Measurements from ENCODE around the gene RHEB. TPM values are rescaled to one million over a fixed set of nuclear protein-coding genes. Genes with fewer than 3 reads are reported as not detected.

Gene RHEB
- total and polyA plus RNA-seq, 2 of the 13 experiments (the other 11 are each of a cell fraction or from before 2014, with no cell fraction given), result 55.0 to 77.6 TPM

DNA sequence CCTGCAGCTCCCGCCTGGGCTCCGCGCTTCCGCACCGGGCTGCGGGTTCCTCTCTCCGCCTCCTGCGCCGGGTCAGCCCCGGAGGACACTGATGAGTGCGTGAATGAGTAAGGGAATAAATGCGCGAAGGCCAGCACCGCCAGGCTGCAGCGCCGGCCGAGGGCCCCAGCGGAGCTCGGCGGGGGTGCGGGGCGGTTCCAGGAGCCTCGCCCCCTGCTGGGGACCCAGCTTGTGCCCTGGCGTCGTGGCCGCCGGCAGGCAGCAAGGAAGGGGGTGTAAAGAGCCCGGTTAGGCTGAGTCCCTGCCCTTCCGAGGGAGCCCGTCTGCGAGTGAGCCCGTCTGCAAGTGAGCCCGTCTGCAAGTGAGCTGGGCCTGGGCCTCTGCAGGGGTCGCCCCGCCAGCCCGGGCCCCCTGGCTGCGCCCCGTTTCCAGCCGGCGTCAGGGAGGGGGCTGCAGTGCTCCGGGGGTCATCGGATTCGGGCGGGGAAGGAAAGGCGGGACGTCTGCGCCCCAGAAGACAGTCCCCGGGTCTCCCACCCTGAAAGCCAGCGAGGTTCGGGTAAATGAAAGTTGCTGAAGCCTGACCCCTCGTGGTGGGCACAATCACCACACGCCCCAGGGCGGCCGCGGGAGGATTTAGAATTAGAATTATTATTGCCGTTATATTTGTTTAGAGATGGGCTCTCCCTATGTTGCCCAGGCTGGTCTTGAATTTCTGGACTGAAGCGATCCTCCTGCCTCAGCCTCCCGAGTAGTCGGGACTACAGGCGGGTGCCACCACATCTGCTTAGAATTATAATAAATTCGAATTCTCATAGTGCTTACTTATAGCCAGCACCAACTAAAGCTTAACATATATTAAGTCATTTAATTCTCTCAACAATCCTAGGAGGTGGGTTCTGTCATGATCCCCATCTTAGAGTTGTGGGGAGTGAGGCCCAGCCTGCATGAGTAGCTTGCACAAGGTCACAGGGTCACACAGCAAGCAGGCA lies 71.1 kb downstream of the RHEB start:
- Histone ChIP-seq H3K36me3 (replicated peaks in 1 of 2; ENCODE audit: control insufficient read depth in 1 of 2, insufficient read depth in 2 of 2, low read length in 2 of 2) (no peaks in the 10 kb centered on the region), H2AFZ (ENCODE audit: low read length) (no peak overlapping the region), H3K9ac (ENCODE audit: insufficient read depth, low read depth, low read length) (peak overlapping the region; percentile 62), H3K4me3 (replicated peaks in 1 of 3; ENCODE audit: insufficient read depth in 1 of 3, low read depth in 2 of 3, low read length in 3 of 3) (peak overlapping the region; percentile 50 to 69 (median 52); a peak in 5 of 6 replicates), H3K27ac (ENCODE audit: extremely low read length, insufficient read depth, low read length) (no peak overlapping the region), H3K4me1 (ENCODE audit: insufficient read depth, low read length) (no peaks in the 10 kb centered on the region), H3K4me2 (ENCODE audit: low read depth, low read length) (peak overlapping the region; percentile 79), H3K79me2 (ENCODE audit: insufficient read depth, low read length) (no peaks in the 10 kb centered on the region), H4K20me1 (ENCODE audit: insufficient read depth, low read length) (no peaks in the 10 kb centered on the region), H3K27me3 (ENCODE audit: control insufficient read depth in 1 of 2, insufficient read depth in 2 of 2, low read length in 2 of 2) (peaks cover 6 to 30% of the 10 kb centered on the region in 2 experiments; a peak in 4 of 5 replicates), H3K9me3 (ENCODE audit: low read length) (no peaks in the 10 kb centered on the region)
- 60% methylated on average over 33 of the region's 61 CpGs for WGBS (ENCODE audit: low lambda C conversion rate)
- ChIA-PET POLR2A (interaction anchor here (0.7 kb wide), 1 partner anchor 11 kb away, joined by 3 read pairs; no protein-coding TSS in a partner anchor), CTCF (ENCODE audit: low intra/inter-chr PET ratio, low total read pairs) (interaction anchor here (1.0 to 2.5 kb wide), 3 partner anchors 80 to 133 kb away, joined by 3 to 33 read pairs (median 5); no protein-coding TSS in a partner anchor)
- peak; percentile 20 for DNase-seq (ENCODE audit: low spot score)
- in situ Hi-C loops (cut with HindIII; ENCODE audit: extremely low pct_ligation_motif_present, low pct_unique_long_range_greater_than_20kb), result loop anchor here (5.0 kb wide), 1 partner anchor 81 kb away; no protein-coding TSS in a partner anchor
- FAIRE-seq, result no peak
- peak; percentile 87 for ATAC-seq
- intact Hi-C loops (cut with micrococcal nuclease; ENCODE audit: unreplicated experiment), result loop anchor here (1.0 to 5.0 kb wide), 2 partner anchors 41 to 80 kb away; no protein-coding TSS in a partner anchor
- BruUV-seq (replicated peaks), result no TSS peak
- TF ChIP-seq MXD1 (CRISPR knock-in tag; IDR thresholded peaks at IDR 0.05) (no peak), NCOA2 (CRISPR knock-in tag; IDR thresholded peaks at IDR 0.05) (no peak), REXO4 (CRISPR knock-in tag; IDR thresholded peaks at IDR 0.05; ENCODE audit: borderline replicate concordance) (no peak), ZBTB38 (CRISPR knock-in tag; IDR thresholded peaks at IDR 0.05) (0 out of 2 replicates have a peak, but pooled peaks have one; percentile 19), KDM6A (CRISPR knock-in tag; IDR thresholded peaks at IDR 0.05; ENCODE audit: low read depth) (no peak), NAIF1 (CRISPR knock-in tag; IDR thresholded peaks at IDR 0.05; ENCODE audit: borderline replicate concordance) (no peak), PCBP1 (IDR thresholded peaks at IDR 0.05; ENCODE audit: borderline replicate concordance, low read depth, low read length) (no peak), ATF7-NPFF (CRISPR knock-in tag; IDR thresholded peaks at IDR 0.05; ENCODE audit: low read depth) (no peak), ZNF280D (CRISPR knock-in tag; IDR thresholded peaks at IDR 0.05) (no peak), ARID3A (IDR thresholded peaks at IDR 0.05; ENCODE audit: low read depth, low read length) (no peak), FLYWCH1 (CRISPR knock-in tag; IDR thresholded peaks at IDR 0.05) (no peak), FOXK1 (CRISPR knock-in tag; IDR thresholded peaks at IDR 0.05; ENCODE audit: borderline replicate concordance, low read depth) (no peak; the same call in 1 of the 2 replicates), ZNF720 (CRISPR knock-in tag; IDR thresholded peaks at IDR 0.05) (no peak)
- TF ChIP-seq, protein P1, sequence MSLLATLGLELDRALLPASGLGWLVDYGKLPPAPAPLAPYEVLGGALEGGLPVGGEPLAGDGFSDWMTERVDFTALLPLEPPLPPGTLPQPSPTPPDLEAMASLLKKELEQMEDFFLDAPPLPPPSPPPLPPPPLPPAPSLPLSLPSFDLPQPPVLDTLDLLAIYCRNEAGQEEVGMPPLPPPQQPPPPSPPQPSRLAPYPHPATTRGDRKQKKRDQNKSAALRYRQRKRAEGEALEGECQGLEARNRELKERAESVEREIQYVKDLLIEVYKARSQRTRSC (CRISPR knock-in tag; IDR thresholded peaks at IDR 0.05; ENCODE audit: low read depth), result no peak
- TF ChIP-seq, protein P2, sequence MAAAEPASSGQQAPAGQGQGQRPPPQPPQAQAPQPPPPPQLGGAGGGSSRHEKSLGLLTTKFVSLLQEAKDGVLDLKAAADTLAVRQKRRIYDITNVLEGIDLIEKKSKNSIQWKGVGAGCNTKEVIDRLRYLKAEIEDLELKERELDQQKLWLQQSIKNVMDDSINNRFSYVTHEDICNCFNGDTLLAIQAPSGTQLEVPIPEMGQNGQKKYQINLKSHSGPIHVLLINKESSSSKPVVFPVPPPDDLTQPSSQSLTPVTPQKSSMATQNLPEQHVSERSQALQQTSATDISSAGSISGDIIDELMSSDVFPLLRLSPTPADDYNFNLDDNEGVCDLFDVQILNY (CRISPR knock-in tag; conservative IDR thresholded peaks at IDR 0.05), result no peak

Measured in HepG2 (cell line).